ENCODE data around the gene SHROOM1. TPM values are rescaled to one million over a fixed set of nuclear protein-coding genes. Genes with fewer than 3 reads are reported as not detected.
A peak's percentile ranks its signal among the peaks of the same experiment; 100 is the strongest.

The SHROOM1 gene
- total and polyA plus RNA-seq, 9 of the 15 experiments (the other 6 are each of a cell fraction or from before 2014, with no cell fraction given): 0.44 to 26.5 (median 11.9) TPM

DNA sequence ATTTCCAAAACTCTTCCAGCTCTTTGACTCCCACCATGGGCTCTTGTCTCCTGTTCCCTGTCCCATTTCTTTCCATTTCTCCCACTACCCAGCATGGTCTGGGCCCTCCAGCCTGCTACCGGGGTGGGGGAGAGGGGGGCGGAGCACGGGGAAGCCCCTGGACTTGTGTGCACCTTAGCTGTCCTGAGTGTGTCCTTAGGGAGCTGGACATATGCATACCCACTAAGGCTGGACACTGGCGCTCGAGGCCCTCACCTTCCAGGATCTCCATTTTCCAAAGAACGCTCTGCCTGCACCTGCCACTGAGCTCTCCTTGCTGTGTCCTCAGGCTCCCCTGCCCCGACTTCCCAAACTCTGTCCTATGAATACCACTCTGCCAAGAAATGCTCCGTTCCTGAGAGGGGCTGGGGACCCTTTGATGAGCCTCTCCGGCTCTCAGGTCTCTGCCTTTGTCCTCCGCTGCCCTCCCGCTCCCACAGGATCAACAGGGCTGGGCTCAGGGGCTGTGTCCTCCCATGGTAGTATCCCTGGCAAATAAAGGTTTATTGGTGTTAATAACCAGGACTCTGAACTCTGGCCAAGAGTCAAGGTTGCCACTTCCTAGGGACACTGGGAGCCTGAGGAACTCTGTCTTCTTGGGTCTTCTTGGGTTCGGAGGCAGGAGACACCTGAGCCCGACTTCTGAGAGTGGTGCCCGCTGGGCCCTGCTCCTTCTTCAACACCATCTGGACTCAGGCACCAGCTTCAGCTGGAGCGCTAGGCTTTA lies 831 bp upstream of the SHROOM1 start:
- ATAC-seq: no peak
- TF ChIP-seq C11orf30 (IDR thresholded peaks at IDR 0.05; ENCODE audit: low read depth) (no peak), PHB2 (IDR thresholded peaks at IDR 0.05; ENCODE audit: low read depth) (no peak), YY1 (IDR thresholded peaks at IDR 0.05; ENCODE audit: borderline replicate concordance in 1 of 3, control insufficient read depth in 1 of 3, extremely low read depth in 1 of 3, insufficient read depth in 3 of 3, insufficient read length in 1 of 3, insufficient replicate concordance in 2 of 3, low read depth in 1 of 3, low read length in 2 of 3) (peak in 1 of 3 experiments; percentile 4), NR2C2 (CRISPR knock-in tag; IDR thresholded peaks at IDR 0.05) (no peak), NR2C2 (tag; IDR thresholded peaks at IDR 0.05) (peak; percentile 6; the same call in 1 of the 2 replicates), CBX3 (IDR thresholded peaks at IDR 0.05; ENCODE audit: borderline replicate concordance in 1 of 2, low read length in 2 of 2) (no peak), CBFB (CRISPR knock-in tag; IDR thresholded peaks at IDR 0.05) (no peak), ARID1B (IDR thresholded peaks at IDR 0.05) (0 out of 2 replicates have a peak, but pooled peaks have one; percentile 1), ZNF143 (CRISPR knock-in tag; IDR thresholded peaks at IDR 0.05) (0 out of 2 replicates have a peak, but pooled peaks have one; percentile 19)
- TF ChIP-seq, protein P1, sequence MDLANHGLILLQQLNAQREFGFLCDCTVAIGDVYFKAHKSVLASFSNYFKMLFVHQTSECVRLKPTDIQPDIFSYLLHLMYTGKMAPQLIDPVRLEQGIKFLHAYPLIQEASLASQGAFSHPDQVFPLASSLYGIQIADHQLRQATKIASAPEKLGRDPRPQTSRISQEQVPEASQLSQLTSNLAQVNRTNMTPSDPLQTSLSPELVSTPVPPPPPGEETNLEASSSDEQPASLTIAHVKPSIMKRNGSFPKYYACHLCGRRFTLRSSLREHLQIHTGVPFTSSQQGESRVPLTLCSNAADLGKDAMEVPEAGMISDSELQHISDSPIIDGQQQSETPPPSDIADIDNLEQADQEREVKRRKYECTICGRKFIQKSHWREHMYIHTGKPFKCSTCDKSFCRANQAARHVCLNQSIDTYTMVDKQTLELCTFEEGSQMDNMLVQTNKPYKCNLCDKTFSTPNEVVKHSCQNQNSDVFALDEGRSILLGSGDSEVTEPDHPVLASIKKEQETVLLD (IDR thresholded peaks at IDR 0.05): 0 out of 2 replicates have a peak, but pooled peaks have one; percentile 3
- TF ChIP-seq, protein P2, sequence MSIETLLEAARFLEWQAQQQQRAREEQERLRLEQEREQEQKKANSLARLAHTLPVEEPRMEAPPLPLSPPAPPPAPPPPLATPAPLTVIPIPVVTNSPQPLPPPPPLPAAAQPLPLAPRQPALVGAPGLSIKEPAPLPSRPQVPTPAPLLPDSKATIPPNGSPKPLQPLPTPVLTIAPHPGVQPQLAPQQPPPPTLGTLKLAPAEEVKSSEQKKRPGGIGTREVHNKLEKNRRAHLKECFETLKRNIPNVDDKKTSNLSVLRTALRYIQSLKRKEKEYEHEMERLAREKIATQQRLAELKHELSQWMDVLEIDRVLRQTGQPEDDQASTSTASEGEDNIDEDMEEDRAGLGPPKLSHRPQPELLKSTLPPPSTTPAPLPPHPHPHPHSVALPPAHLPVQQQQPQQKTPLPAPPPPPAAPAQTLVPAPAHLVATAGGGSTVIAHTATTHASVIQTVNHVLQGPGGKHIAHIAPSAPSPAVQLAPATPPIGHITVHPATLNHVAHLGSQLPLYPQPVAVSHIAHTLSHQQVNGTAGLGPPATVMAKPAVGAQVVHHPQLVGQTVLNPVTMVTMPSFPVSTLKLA (conservative IDR thresholded peaks at IDR 0.05): 0 out of 4 replicates have a peak, but pooled peaks of 1 of the 2 experiments have one; percentile 4
- no peak for DNase-seq (ENCODE audit: extremely low read depth in 1 of 4, low spot score in 3 of 4)
- Histone ChIP-seq H3K4me3 (peak overlapping the region; percentile 74), H2AFZ (ENCODE audit: low read depth, low read length) (peak overlapping the region; percentile 97), H3K9ac (ENCODE audit: insufficient read depth in 1 of 2, low read depth in 2 of 2, low read length in 2 of 2) (peak overlapping the region; percentile 92 to 100), H3K79me2 (ENCODE audit: control insufficient read depth, insufficient read depth, low read length) (peaks cover 23% of the 10 kb centered on the region), H3K27me3 (ENCODE audit: control insufficient read depth in 2 of 2, insufficient read depth in 2 of 2, low read length in 2 of 2) (no peaks in the 10 kb centered on the region), H4K20me1 (replicated peaks; ENCODE audit: control insufficient read depth, insufficient read depth, low read length) (no peaks in the 10 kb centered on the region), H3K9me3 (replicated peaks; ENCODE audit: control insufficient read depth, insufficient read depth, low read depth, low read length) (no peaks in the 10 kb centered on the region), H3K36me3 (ENCODE audit: control insufficient read depth, insufficient read depth, low read length) (peaks cover 20% of the 10 kb centered on the region; the same call in 1 of the 3 replicates), H3K9me1 (ENCODE audit: control insufficient read depth, insufficient read depth, low read length) (no peaks in the 10 kb centered on the region), H3K27ac (ENCODE audit: extremely low read depth, low read depth, low read length) (peak overlapping the region; percentile 92), H3K4me1 (replicated peaks in 1 of 2; ENCODE audit: control insufficient read depth in 2 of 2, insufficient read depth in 2 of 2, low read length in 2 of 2) (peaks cover 18 to 27% of the 10 kb centered on the region in 2 experiments; a peak in 4 of 5 replicates), H3K4me2 (ENCODE audit: insufficient read depth, low read length) (peak overlapping the region; percentile 89)
- in situ Hi-C loops (cut with MboI) (no loop called here), intact Hi-C loops (cut with micrococcal nuclease) (no loop called here)
- POLR2A ChIA-PET: interaction anchor here (0.6 to 3.9 kb wide), 12 partner anchors 8 to 1693 kb away, joined by 3 to 22 read pairs (median 4); partner anchors contain the start of genes GDF9 and UQCRQ
- CTCF ChIA-PET (ENCODE audit: low intra/inter-chr PET ratio): interaction anchor here (1.5 to 2.1 kb wide), 2 partner anchors 52 to 417 kb away, joined by 5 to 13 read pairs; no protein-coding TSS in a partner anchor
- peak; percentile 19 for FAIRE-seq
- TSS peak; percentile 83 for BruUV-seq (replicated peaks)
- WGBS (ENCODE audit: insufficient coverage, low coverage, missing lambda C conversion rate): 80% methylated on average over 9 of the region's 15 CpGs

All from K562 (cell line).